Stimulated activated CD8-positive, alpha-beta memory T cell treated with anti-CD3 and anti-CD28 coated beads, Interleukin-4, amount 100 ng/mL, for 48 hours (primary cell): ENCODE data around the gene SEMA4A.
A peak's percentile ranks its signal among the peaks of the same experiment; 100 is the strongest.

Experiments
- DNase-seq: peaks from one replicate; pipeline ENCODE4 v3.0.0-alpha.2; 2020

SEMA4A gene

GRCh38 chr1:156136970-156137483 lies 16.4 kb upstream of the SEMA4A start:
- DNase-seq, result no peak

- DNase-seq, result no peak
Measured at GRCh38 chr1:156138458-156138867, 14.9 kb upstream of the SEMA4A start.

- DNase-seq, result peak; percentile 74
Measured at GRCh38 chr1:156140879-156141707, 12.3 kb upstream of the SEMA4A start.

GRCh38 chr1:156143765-156144489 lies 9.5 kb upstream of the SEMA4A start:
- no peak for DNase-seq

- DNase-seq, result no peak
Measured at GRCh38 chr1:156144742-156145141, 8.6 kb upstream of the SEMA4A start.

GRCh38 chr1:156145650-156146019 lies 7.8 kb upstream of the SEMA4A start:
- no peak for DNase-seq

GRCh38 chr1:156146020-156146768 lies 7.2 kb upstream of the SEMA4A start:
- DNase-seq, result peak; percentile 59

- DNase-seq, result no peak
Measured at GRCh38 chr1:156146769-156147405, 6.5 kb upstream of the SEMA4A start.

- no peak for DNase-seq
Measured at GRCh38 chr1:156148216-156148615, 5.2 kb upstream of the SEMA4A start.

GRCh38 chr1:156149374-156150332 lies 3.7 kb upstream of the SEMA4A start:
- no peak for DNase-seq

GRCh38 chr1:156150333-156151011 lies 2.9 kb upstream of the SEMA4A start:
- DNase-seq, result no peak

GRCh38 chr1:156151093-156151688 lies 2.2 kb upstream of the SEMA4A start:
- DNase-seq, result no peak

- DNase-seq, result no peak
Measured at GRCh38 chr1:156152628-156153027, 757 bp upstream of the SEMA4A start.

- peak; percentile 84 for DNase-seq
Measured at GRCh38 chr1:156154317-156154749, 948 bp downstream of the SEMA4A start.

- DNase-seq, result no peak
Measured at GRCh38 chr1:156155756-156156510, 2.5 kb downstream of the SEMA4A start.

- DNase-seq, result no peak
Measured at GRCh38 chr1:156157506-156157905, 4.1 kb downstream of the SEMA4A start.

- DNase-seq, result no peak
Measured at GRCh38 chr1:156157966-156158365, 4.6 kb downstream of the SEMA4A start.

- no peak for DNase-seq
Measured at GRCh38 chr1:156160000-156160742, 6.8 kb downstream of the SEMA4A start.

- peak; percentile 90 for DNase-seq
Measured at GRCh38 chr1:156160743-156161171, 7.4 kb downstream of the SEMA4A start.
